HG02642 (cell line): ENCODE data around the gene HBD.
"Not testable (repeated sequence)": the region's sequence is repeated elsewhere in the genome, so short reads cannot be mapped to it uniquely, and the experiment has no call there.

Source experiments
- ATAC-seq: cut with Tn5 transposase; IDR thresholded peaks from one replicate; pipeline ENCODE4 v1.9.1; 2021; ENCODE audit warnings: mild to moderate bottlenecking; ENCODE audit not compliant: unreplicated experiment, poor library complexity

The HBD gene

DNA sequence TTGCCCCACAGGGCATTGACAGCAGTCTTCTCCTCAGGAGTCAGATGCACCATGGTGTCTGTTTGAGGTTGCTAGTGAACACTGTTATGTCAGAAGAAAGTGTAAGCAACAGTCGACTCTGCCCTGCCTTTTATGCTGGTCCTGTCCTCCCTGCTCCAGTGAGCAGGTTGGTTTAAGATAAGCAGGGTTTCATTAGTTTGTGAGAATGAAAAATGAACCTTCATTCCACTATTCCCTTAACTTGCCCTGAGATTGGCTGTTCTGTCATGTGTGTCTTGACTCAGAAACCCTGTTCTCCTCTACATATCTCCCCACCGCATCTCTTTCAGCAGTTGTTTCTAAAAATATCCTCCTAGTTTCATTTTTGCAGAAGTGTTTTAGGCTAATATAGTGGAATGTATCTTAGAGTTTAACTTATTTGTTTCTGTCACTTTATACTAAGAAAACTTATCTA lies at the start of gene HBD:
HBD (minus strand) TSS at position 103 of the 454 bp plus-strand sequence; CDS start at position 53, 50 bp downstream.
- peak; percentile 76 for ATAC-seq

DNA sequence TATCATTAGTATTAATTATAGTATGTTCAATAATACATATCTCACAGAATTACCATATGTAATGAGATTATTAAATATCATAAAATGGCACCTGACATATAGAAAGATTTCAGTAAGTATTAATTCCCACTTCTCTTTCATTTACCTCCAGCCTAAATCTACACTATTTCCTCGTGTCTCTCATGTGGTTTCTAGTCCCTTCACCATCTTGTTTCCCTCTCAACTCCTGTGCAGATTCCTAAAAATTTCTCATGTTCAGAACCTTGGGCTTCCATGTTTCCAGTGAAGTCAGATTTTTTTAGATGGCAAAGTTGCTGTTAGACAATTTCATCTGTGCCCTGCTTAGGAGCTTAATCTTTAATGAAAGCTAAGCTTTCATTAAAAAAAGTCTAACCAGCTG lies 49.6 kb upstream of the HBD start:
- ATAC-seq, result no peak

DNA sequence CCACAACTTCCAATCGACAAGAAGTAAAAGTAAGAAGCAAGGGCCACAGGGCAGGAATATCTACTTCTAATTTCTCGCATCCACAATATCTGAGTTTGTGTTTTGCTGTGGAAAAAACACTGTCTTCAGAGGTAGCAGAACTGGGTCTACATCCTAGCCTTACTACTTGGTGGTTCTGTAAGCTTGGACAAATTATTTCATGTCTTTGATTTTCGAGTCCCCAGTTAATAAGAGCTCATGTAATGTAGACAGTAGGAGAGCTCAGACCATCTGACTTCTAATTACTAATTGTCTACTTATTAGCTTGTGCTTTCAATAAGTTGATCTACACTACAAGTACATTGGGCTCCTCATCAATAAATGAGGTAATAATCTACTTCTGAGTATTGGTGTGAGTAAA lies 48.8 kb upstream of the HBD start:
- no peak for ATAC-seq

DNA sequence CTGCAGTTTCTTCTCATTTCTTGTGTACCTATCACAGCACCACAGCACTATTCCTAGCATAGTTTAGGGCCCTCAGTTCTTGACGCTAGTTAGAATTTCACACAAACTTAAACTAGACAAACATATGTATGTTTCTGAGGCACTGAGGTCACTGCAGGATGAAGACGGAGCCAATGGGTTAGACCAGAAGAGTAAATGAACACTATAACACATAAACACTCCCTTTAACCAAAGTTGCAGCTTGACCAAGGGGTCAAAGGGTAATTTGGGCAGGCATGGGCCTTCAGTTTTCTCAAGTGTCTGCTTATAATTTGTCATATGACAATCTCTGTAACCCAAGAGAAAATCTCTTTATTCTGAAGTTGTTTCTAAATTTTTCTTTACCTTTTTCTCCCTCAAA lies 48.3 kb upstream of the HBD start:
- ATAC-seq, result no peak

DNA sequence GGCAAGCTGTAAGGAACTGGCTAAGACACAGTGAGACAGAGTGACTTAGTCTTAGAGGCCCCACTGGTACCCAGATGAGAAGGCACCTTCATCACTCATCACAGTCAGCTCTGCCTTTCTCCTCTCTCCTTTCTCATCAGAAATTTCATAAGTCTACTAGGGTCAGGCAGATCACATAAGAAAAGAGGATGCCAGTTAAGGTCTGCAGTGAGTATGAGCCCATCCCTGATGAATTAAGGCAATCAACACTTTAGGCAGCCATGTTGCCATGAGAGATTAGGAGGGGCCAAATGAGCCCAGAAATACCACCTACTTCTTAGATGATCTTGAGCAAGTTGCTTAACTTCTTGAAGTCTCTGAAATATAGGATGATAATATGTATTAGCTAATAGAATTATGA lies 47.3 kb upstream of the HBD start:
- no peak for ATAC-seq

DNA sequence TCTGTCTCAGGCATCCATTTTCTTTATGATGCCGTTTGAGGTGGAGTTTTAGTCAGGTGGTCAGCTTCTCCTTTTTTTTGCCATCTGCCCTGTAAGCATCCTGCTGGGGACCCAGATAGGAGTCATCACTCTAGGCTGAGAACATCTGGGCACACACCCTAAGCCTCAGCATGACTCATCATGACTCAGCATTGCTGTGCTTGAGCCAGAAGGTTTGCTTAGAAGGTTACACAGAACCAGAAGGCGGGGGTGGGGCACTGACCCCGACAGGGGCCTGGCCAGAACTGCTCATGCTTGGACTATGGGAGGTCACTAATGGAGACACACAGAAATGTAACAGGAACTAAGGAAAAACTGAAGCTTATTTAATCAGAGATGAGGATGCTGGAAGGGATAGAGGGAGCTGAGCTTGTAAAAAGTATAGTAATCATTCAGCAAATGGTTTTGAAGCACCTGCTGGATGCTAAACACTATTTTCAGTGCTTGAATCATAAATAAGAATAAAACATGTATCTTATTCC lies 46.4 kb upstream of the HBD start:
- ATAC-seq, result peak; percentile 96

DNA sequence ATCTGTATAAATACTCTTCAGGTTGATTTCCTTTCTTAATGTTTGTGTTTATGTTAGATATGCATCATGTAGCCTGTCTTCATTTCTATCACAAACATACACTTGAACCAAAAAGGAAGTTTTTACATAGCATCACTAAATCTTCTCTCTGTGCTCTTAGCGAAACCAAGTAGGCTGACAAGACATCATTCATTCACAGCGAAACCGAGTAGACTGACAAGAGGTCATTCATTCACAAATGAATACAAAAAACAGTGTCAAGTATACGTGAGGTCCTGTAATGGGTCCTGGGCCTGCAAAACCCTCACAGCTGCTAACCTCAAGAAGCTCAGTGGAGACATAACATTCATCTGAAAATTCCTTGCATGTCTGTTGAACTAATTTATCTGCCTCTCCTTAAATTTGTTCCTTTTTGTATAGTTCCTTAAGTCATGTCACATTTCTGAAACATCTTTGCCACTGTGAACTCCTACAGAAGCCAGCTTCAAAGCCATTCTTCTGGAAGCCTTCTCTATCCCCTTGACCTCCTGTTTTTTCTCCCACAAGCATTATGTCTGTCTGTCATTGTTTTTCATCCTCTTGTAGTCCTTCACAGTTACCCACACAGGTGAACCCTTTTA lies 45.3 kb upstream of the HBD start:
- no peak for ATAC-seq

DNA sequence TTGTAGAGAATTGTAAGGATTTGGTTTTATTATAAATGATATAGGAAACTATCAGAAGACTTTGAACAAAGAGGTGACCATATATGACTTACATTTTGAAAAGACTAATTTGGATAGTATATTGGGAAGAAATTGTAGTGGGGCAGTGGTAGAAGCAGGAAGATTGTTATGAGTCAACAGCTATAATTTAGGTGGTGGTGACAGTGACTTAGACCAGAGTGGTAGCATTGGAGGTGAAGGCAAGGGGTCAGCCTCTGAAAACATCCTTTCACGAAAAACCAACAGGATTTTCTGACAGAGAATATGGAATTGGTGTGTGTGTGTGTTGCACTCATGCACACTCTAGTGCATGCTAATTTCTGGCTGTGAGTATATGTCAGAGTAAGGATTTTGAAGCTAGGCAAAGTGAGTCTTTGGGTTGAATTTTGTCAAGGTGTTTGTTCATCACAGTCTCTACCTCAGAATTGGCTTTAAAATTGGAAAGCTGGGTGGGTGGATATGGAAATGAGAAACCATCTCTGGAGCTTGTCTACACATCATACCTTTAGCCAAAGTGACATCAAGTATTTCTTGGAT lies 43.6 kb upstream of the HBD start:
- no peak for ATAC-seq

DNA sequence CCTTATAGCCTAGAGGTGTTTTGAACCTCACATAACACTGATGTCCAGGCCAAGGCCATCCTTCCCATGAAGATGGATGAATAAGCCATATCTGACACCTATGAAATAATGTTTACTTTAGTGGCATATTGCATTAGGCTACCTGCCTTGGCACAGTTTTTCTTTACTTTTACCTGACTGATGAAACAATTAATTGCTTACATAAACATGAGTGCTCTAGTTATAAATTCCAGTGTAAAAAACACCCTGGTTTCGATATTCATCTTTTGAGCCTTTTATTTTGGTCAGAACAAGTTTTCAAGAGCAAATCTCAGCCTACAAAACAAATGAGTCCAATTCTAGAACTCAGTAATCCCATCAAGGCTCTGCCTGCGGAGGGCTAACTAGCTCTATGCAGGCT lies 42.4 kb upstream of the HBD start:
- ATAC-seq, result no peak

DNA sequence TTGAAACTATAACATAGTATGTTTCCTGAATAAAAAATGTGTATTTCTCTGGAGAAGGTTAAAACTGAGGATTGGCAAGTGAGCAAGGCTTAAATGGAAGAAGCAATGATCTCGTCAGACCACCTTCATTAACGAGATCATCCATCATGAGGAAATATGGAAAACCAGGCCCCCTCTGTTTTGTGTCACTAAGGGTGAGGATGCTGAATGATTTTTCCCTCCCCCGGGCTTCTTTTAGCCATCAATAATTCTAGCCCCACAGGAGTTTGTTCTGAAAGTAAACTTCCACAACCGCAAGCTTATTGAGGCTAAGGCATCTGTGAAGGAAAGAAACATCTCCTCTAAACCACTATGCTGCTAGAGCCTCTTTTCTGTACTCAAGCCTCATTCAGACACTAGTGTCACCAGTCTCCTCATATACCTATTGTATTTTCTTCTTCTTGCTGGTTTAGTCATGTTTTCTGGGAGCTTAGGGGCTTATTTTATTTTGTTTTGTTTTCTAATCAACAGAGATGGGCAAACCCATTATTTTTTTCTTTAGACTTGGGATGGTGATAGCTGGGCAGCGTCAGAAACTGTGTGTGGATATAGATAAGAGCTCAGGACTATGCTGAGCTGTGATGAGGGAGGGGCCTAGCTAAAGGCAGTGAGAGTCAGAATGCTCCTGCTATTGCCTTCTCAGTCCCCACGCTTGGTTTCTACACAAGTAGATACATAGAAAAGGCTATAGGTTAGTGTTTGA lies 41.3 kb upstream of the HBD start:
- no peak for ATAC-seq

DNA sequence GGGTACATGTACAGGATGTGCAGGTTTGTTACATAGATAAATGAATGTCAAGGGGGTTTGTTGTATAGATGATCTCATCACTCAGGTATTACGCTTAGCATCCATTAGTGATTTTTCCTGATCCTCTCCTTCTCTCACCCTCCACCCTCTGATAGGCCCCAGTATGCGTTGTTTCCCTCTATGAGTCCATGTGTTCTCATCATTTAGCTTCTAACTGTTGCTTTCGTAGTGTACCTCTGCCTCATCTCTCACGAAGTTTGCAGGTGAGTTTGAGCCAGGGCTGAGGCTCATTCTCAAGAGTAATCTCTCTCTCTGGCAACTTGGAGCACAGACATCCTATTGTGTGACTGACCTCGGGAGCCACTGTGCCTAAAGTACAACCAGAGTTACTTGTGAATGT lies 40.1 kb upstream of the HBD start:
- ATAC-seq, result no peak

DNA sequence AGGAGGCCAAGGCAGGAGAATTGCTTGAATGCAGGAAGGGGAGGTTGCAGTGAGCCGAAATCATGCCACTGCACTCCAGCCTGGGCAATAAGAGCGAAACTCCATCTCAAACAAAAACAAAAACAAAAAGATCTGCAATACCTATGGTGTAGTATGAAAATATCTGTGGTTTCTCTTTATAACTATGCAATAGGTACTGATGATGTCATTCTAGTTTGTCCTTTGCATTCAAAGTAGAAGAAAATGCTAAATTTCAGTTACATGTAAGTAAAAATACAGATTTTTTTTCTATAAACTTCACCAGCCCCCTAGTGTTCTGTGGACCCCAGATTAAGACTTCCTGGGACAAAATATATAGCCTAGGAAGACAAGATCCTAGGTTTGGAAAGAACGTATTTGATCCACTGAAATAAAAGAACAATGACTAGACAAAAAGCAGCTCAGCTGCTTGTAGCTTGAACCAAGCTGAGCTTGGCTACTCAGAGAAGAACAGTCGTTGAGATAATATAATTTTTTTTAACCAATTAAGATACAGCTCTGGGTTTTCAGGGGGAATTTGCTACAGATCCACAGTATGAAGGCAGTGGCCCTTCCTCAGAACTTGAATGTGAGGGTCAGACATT lies 38.2 kb upstream of the HBD start:
- no peak for ATAC-seq

DNA sequence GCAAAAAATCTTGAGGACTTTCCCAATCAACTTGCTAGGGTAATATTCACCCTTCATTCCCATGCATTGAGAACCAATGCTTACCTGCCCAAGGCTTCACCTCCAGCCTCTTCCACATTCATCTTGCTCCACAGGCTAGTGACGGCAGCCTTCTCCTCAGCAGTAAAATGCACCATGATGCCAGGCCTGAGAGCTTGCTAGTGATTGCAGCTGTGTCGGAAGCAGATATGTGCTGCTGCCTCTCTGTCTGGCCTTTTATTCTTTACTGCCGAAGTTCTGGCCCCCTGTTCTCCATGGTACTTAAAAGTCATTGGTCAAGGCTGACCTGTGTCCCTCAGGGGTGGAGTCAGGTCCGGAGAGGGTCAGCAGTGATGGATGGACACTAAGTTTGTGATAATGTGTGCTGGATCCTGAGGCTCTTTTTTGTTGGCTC lies 35.4 kb upstream of the HBD start, which contains the start of gene HBE1:
HBE1 (minus strand) TSS at position 231 of the 433 bp plus-strand sequence; CDS start at position 176, 55 bp downstream.
- ATAC-seq, result no peak

DNA sequence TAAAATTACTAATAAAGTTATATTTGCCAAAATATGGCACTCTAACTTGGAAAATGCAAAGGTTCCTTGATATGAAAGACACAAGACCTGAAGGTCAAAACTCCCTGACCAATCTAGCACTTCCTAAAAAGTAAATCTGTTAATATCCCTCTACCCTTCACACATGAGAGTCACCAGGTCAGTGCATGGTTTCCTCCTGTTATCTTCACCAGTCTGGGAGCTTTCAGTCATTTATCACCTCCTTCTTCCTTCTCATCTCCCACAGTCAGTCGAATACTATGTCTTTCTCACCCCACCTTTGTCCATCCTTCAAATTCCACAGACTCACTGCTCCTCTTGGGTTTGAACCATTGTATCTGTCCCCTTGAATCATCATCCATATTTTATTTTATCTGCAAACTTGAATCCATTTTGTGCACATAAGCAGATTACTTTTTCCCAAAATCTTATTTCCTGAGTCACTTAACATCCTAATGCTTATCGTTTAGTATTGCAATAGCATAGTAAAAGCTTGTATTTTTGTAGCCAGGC lies 32.8 kb upstream of the HBD start:
- no peak for ATAC-seq

DNA sequence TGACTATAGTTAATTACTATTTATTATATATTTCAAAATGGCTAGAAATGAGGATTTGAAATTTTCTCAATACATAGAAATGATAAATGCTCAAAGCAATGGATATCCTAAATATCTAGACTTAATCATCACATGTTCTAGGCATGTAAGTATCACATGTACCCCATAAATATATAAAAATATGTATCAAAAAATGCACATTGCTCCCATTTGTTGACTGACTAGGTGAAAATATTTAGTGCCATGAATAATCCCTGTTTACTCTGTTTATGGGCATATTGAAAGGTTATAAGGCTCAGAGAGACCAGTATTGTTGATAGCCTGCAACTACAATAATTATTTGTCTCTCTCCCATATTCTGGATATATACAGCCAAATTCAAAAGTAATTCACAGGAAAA lies 32.3 kb upstream of the HBD start:
- ATAC-seq, result no peak

DNA sequence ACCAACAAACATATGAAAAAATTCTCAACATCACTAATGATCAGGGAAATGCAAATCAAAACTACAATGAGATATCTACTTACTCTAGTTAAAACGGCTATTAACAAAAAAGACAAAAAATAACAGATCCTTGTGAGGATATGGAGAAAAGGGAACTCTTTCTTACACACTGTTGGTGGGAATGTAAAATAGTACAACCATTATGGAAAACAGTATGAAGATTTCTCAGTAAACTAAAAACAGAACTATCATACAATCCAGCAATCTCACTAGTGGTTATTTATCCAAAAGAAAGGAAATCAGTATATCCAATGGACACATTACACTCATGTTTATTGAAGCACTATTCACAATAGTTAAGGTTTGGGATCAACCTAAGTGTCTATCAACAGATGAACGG lies 31.5 kb upstream of the HBD start:
- ATAC-seq, result no peak

DNA sequence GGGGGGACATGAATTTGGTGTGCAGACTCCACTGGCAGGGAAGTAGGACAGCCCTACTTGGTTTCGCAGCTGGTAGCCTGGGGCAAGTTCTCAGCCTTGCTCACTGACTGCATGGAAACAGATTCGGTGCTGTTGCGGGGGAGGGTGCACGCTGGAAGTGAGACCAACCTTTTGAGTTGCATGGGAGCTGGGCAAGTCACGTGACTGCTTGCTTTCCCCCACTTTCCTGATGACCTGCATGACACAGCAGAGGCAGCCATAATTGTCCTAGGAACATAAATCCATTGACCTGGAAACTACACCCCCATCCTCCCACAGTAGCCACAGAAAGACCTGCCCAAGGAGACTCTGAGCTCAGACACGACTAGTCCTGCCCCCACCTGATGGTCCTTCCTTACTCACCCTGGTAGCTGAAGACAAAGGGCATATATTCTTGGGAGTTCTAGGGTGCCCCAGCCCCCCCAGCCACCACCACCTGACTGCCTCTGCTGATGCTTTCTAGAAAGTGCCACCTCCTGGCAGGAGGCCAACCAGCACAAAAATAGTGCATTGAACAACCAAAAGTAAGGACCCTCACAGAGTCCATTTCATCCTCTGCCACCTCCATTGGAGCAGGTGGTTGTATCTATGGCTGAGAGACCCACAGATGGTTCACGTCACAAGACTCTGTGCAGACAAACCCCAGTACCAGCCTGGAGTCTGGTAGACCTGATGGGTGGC lies 24.4 kb upstream of the HBD start:
- ATAC-seq, result no peak

DNA sequence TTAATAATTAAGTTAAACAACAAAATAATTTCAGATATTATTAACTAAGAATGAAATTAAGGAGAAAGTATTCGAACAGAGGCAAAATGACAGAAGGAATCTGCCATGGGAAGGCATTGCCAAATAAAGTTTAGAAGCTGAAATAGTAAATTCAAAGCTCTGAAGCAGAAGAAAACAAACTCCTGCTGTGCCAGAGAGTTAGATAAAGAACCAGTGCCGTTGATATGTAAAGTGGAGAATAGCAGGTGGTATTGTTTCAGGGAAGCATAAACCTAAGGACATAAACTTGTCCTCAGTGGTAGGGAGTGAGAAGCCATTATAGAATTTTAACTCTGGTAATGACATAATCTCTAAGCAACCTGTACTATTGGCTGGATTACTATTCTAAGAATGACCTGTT lies 23.0 kb upstream of the HBD start:
- no peak for ATAC-seq

DNA sequence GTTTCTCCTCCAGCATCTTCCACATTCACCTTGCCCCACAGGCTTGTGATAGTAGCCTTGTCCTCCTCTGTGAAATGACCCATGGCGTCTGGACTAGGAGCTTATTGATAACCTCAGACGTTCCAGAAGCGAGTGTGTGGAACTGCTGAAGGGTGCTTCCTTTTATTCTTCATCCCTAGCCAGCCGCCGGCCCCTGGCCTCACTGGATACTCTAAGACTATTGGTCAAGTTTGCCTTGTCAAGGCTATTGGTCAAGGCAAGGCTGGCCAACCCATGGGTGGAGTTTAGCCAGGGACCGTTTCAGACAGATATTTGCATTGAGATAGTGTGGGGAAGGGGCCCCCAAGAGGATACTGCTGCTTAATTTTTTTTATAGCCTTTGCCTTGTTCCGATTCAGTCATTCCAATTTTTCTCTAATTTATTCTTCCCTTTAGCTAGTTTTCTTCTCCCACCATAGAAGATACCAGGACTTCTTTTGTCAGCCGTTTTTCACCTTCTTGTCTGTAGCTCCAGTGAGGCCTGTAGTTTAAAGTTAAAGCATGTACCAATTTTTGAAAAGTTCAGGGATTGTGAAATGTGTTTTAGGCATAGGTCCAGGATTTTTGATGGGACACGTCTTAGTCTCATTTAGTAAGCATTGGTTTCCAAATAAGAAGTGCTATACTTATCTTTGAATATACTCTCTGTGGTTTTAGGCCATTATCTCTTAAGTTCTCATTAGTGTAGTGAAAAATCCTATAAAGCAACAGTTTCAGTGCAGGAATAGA lies 20.5 kb upstream of the HBD start, which contains the start of gene HBG2:
HBG2 (minus strand) TSS at position 136 of the 768 bp plus-strand sequence; CDS start at position 83, 53 bp downstream.
- not testable (repeated sequence) for ATAC-seq
